ENCODE measurements around the gene GPR149.

Gene GPR149

GRCh38 chr3:154338570-154338969 is 91.4 kb downstream of the GPR149 start:
- TF ChIP-seq EP300 (IDR thresholded peaks at IDR 0.05; ENCODE audit: borderline replicate concordance), result no peak
- no peak for TF ChIP-seq CEBPB (IDR thresholded peaks at IDR 0.05)
- no peak for TF ChIP-seq FOXM1 (IDR thresholded peaks at IDR 0.05; ENCODE audit: borderline replicate concordance, low read depth)
- TF ChIP-seq USF1 (IDR thresholded peaks at IDR 0.05), result no peak
- no peak for TF ChIP-seq TEAD4 (IDR thresholded peaks at IDR 0.05)
- no peak for TF ChIP-seq TAF1 (IDR thresholded peaks at IDR 0.05; ENCODE audit: low read depth)
- TF ChIP-seq ZBTB7A (IDR thresholded peaks at IDR 0.05; ENCODE audit: low read depth), result no peak
- TF ChIP-seq REST (IDR thresholded peaks at IDR 0.05; ENCODE audit: low read depth), result no peak
- no peak for TF ChIP-seq YY1 (IDR thresholded peaks at IDR 0.05; ENCODE audit: low read depth)
- no peak for TF ChIP-seq EGR1 (IDR thresholded peaks at IDR 0.05)
- no peak for TF ChIP-seq NFIC (IDR thresholded peaks at IDR 0.05)
- TF ChIP-seq TCF12 (IDR thresholded peaks at IDR 0.05; ENCODE audit: low read depth), result no peak

DNA sequence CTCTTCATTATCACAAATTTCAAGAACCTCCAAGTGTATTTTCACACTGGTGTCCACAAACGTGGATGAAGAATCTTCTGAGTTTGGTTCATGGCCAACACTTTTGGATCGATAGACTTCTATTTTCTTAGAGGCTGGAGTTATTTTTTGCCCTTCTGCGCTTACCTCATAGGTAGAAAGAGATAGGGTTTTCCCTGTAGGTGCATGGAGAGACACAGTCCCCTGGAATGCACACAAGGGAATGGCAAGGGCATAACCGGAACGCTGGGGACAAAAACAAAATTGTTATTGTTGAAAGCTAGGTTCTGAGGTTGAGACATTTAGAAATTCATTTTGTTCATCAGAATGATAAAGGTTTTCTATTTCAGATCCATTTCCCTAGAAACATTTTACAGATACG is 92.0 kb downstream of the GPR149 start:
- no peak for TF ChIP-seq NFIC (IDR thresholded peaks at IDR 0.05)
- TF ChIP-seq CREB1 (IDR thresholded peaks at IDR 0.05; ENCODE audit: low read depth), result no peak
- TF ChIP-seq EP300 (IDR thresholded peaks at IDR 0.05; ENCODE audit: borderline replicate concordance), result no peak
- TF ChIP-seq RAD21 (IDR thresholded peaks at IDR 0.05; ENCODE audit: low read depth), result no peak
- TF ChIP-seq ZBTB7A (IDR thresholded peaks at IDR 0.05; ENCODE audit: low read depth), result no peak
- TF ChIP-seq TCF12 (IDR thresholded peaks at IDR 0.05; ENCODE audit: low read depth), result no peak
- no peak for TF ChIP-seq MAX (IDR thresholded peaks at IDR 0.05)
- no peak for TF ChIP-seq TEAD4 (IDR thresholded peaks at IDR 0.05)
- no peak for TF ChIP-seq USF1 (IDR thresholded peaks at IDR 0.05)
- no peak for TF ChIP-seq YY1 (IDR thresholded peaks at IDR 0.05; ENCODE audit: low read depth)

DNA sequence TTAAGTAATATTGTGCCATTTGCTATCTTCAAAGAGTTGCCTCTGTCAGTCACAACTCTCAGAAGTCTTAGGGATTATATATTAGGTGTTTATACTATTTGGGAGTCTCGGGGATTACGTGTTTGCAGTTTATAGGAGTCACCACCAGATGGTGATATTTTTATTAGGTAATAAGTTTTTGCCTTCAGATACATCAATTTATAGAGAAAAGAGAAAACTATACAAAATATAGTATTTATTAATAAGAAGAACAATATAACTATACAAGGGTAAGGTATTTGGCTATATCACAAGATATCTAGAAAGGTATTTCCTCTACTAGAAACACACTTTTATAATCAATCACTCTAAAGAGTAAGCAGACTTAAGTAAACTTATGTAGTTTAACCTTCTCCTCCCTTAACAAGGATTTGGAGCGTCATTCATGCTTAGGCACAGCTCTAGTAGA is 95.0 kb downstream of the GPR149 start:
- TF ChIP-seq TEAD4 (IDR thresholded peaks at IDR 0.05) (no peak), RAD21 (IDR thresholded peaks at IDR 0.05; ENCODE audit: low read depth) (peak; percentile 34)

- TF ChIP-seq EGR1 (IDR thresholded peaks at IDR 0.05), result no peak
- no peak for TF ChIP-seq ZBTB7A (IDR thresholded peaks at IDR 0.05; ENCODE audit: low read depth)
- TF ChIP-seq NFIC (IDR thresholded peaks at IDR 0.05), result no peak
- TF ChIP-seq TCF12 (IDR thresholded peaks at IDR 0.05; ENCODE audit: low read depth), result no peak
- no peak for TF ChIP-seq MAX (IDR thresholded peaks at IDR 0.05)
- no peak for TF ChIP-seq REST (IDR thresholded peaks at IDR 0.05; ENCODE audit: low read depth)
- no peak for TF ChIP-seq CEBPB (IDR thresholded peaks at IDR 0.05)
- no peak for TF ChIP-seq TEAD4 (IDR thresholded peaks at IDR 0.05)
- TF ChIP-seq RAD21 (IDR thresholded peaks at IDR 0.05; ENCODE audit: low read depth), result no peak
- no peak for TF ChIP-seq USF1 (IDR thresholded peaks at IDR 0.05)
- TF ChIP-seq FOXM1 (IDR thresholded peaks at IDR 0.05; ENCODE audit: borderline replicate concordance, low read depth), result no peak
- no peak for TF ChIP-seq TAF1 (IDR thresholded peaks at IDR 0.05; ENCODE audit: low read depth)
- TF ChIP-seq CREB1 (IDR thresholded peaks at IDR 0.05; ENCODE audit: low read depth), result no peak
Measured at GRCh38 chr3:154327871-154328270, 102.1 kb downstream of the GPR149 start.

- no peak for TF ChIP-seq EGR1 (IDR thresholded peaks at IDR 0.05)
- TF ChIP-seq TEAD4 (IDR thresholded peaks at IDR 0.05), result no peak
- no peak for TF ChIP-seq EP300 (IDR thresholded peaks at IDR 0.05; ENCODE audit: borderline replicate concordance)
- TF ChIP-seq FOXM1 (IDR thresholded peaks at IDR 0.05; ENCODE audit: borderline replicate concordance, low read depth), result no peak
- TF ChIP-seq ZBTB7A (IDR thresholded peaks at IDR 0.05; ENCODE audit: low read depth), result no peak
- no peak for TF ChIP-seq RAD21 (IDR thresholded peaks at IDR 0.05; ENCODE audit: low read depth)
- no peak for TF ChIP-seq CREB1 (IDR thresholded peaks at IDR 0.05; ENCODE audit: low read depth)
- no peak for TF ChIP-seq YY1 (IDR thresholded peaks at IDR 0.05; ENCODE audit: low read depth)
- TF ChIP-seq TCF12 (IDR thresholded peaks at IDR 0.05; ENCODE audit: low read depth), result no peak
- TF ChIP-seq CEBPB (IDR thresholded peaks at IDR 0.05), result no peak
- TF ChIP-seq USF1 (IDR thresholded peaks at IDR 0.05), result no peak
- no peak for TF ChIP-seq REST (IDR thresholded peaks at IDR 0.05; ENCODE audit: low read depth)
- no peak for TF ChIP-seq NFIC (IDR thresholded peaks at IDR 0.05)
- no peak for TF ChIP-seq MAX (IDR thresholded peaks at IDR 0.05)
- no peak for TF ChIP-seq TAF1 (IDR thresholded peaks at IDR 0.05; ENCODE audit: low read depth)
Measured at GRCh38 chr3:154324919-154325318, 105.1 kb downstream of the GPR149 start.
